Epithelial cell of proximal tubule (primary cell): ENCODE measurements around the gene CYP4X1. TPM values are rescaled to one million over a fixed set of nuclear protein-coding genes. Genes with fewer than 3 reads are reported as not detected.
"Not testable (repeated sequence)": the region's sequence is repeated elsewhere in the genome, so short reads cannot be mapped to it uniquely, and the experiment has no call there.

ENCODE experiments used
- DNase-seq: peaks from one replicate; pipeline ENCODE4 v3.0.0-alpha.2; 2011; ENCODE audit warnings: low read depth
- H3K4me3 ChIP-seq: 2 replicates; pipeline ENCODE4 v1.5.1; 2011; ENCODE audit warnings: low read depth, mild to moderate bottlenecking, low read length
- total RNA-seq: library from RNA; depleted of rRNA; stranded (reverse); fragments of >200 nt; gene quantifications from 2 replicates; pipeline ENCODE4 v1.2.3, GENCODE V29; 2015
- TF ChIP-seq, protein P1 (sequence below): conservative IDR thresholded peaks from 2 replicates; pipeline ENCODE4 v1.5.1; 2012; ENCODE audit warnings: low read depth, mild to moderate bottlenecking, low read length

Gene CYP4X1
- total RNA-seq, 1 donor from 2014 or later, result 0.46 TPM

GRCh38 chr1:47091476-47091875 is 68.0 kb downstream of the CYP4X1 start:
- TF ChIP-seq, protein P1, sequence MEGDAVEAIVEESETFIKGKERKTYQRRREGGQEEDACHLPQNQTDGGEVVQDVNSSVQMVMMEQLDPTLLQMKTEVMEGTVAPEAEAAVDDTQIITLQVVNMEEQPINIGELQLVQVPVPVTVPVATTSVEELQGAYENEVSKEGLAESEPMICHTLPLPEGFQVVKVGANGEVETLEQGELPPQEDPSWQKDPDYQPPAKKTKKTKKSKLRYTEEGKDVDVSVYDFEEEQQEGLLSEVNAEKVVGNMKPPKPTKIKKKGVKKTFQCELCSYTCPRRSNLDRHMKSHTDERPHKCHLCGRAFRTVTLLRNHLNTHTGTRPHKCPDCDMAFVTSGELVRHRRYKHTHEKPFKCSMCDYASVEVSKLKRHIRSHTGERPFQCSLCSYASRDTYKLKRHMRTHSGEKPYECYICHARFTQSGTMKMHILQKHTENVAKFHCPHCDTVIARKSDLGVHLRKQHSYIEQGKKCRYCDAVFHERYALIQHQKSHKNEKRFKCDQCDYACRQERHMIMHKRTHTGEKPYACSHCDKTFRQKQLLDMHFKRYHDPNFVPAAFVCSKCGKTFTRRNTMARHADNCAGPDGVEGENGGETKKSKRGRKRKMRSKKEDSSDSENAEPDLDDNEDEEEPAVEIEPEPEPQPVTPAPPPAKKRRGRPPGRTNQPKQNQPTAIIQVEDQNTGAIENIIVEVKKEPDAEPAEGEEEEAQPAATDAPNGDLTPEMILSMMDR, result peak; percentile 39
- DNase-seq, H3K4me3 ChIP-seq: not testable (repeated sequence)

Other genes with a start within 250 kb of the CYP4X1 start
- gene CYP4B1, start 224.6 kb upstream of the CYP4X1 start, total RNA-seq, result not detected in 2 replicates
- not detected in 2 replicates for gene CYP4A11, start 82.2 kb upstream of the CYP4X1 start, total RNA-seq
- gene CYP4Z1, start 43.6 kb downstream of the CYP4X1 start, total RNA-seq, result not detected in 2 replicates
- gene CYP4A22, start 113.8 kb downstream of the CYP4X1 start, total RNA-seq, result not detected in 2 replicates
- gene PDZK1IP1, start 166.4 kb downstream of the CYP4X1 start, total RNA-seq, result 14.3 and 43.2 TPM in 2 replicates
- 0.69 and 1.4 TPM in 2 replicates for gene TAL1, start 208.6 kb downstream of the CYP4X1 start, total RNA-seq